K562 treated with DMSO at 1 percent for 48 hours (cell line): ENCODE data around the gene OCEL1. TPM values are rescaled to one million over a fixed set of nuclear protein-coding genes. Genes with fewer than 3 reads are reported as not detected.

Source experiments
- total RNA-seq: library from RNA; unstranded; fragments of 300-600 nt; gene quantifications from 2 replicates; pipeline ENCODE4 v1.2.3, GENCODE V29; 2022; ENCODE audit warnings: low replicate concordance; ENCODE audit errors: extremely low read depth

The OCEL1 gene
- not detected in 2 replicates for total RNA-seq

GRCh38 chr19:17226002-17226933 lies at the start of gene OCEL1:
Gene OCEL1 (plus strand): TSS chr19:17226226. CDS start chr19:17226248, 22 bp downstream.

DNA sequence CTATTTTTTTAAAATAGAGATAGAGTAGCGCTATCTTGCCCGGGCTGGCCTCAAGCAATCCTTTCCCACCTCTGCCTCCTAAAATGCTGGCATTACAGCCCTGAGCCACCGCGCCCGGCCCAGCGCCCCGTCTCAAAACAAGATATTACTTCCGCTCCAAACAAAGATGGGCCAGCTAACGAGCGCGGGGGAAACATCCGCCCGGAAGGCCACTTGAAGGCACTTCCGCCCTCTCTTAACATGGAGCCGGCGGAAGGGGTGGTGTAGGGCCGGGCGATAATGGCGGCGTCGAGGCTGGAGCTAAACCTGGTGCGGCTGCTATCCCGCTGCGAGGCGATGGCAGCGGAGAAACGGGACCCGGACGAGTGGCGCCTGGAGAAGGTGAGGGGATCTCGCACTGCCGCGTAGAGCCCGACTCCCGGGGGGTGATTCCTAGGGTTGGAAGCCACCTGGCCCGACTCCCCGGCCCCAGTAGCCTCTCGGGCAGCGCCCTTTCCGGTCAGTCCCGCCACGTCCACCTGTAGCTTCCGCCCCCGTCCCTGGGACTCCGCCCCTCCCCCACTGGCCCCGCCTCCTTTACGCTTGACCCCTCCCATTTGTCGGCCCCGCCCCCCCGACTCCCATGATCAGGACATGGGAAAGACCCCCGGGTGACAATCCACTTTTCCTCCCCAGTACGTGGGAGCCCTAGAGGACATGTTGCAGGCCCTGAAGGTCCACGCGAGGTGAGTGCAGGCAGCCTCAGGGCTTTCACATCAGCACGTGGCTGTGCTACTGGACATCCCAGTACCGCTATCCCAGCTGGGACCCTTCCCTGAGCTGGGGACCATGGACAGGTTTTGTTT lies 10.7 kb upstream of the OCEL1 start, which contains the start of gene USE1:
TSS of gene USE1 (plus strand) at position 231 of the 845 bp plus-strand sequence. CDS start at position 280, 49 bp downstream.

DNA sequence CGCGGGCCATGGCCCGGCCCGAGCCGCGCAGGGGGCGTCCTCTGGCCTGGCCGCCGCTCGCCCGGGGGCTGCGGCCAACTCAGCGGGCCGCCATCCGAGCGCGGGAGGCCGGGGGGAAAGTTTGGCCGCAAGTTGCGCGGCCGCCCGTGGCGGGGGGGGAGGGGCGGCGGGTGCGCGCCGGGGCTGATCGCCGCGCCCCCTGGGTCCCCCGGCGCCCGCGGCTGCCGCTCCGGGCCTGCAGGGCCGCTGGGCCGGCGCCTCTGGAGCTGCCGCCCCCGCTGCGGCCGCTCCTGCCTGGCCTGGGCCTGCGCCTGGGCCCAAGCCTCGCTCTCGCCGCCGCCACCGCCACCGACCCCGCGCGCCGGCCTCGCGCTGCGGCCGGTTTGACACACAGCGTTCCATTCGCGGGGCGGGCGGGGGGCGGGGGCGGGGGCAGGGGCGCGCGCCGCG lies 19.5 kb downstream of the OCEL1 start, which contains the start of gene NR2F6:
TSS of gene NR2F6 (minus strand) at position 385 of the 450 bp plus-strand sequence. CDS start 699 bp downstream, outside the sequence.

GRCh38 chr19:17264641-17264979 lies 38.6 kb downstream of the OCEL1 start, which contains the start of gene USHBP1:
Gene USHBP1 (minus strand): TSS chr19:17264745. CDS start chr19:17264299, 446 bp downstream.

DNA sequence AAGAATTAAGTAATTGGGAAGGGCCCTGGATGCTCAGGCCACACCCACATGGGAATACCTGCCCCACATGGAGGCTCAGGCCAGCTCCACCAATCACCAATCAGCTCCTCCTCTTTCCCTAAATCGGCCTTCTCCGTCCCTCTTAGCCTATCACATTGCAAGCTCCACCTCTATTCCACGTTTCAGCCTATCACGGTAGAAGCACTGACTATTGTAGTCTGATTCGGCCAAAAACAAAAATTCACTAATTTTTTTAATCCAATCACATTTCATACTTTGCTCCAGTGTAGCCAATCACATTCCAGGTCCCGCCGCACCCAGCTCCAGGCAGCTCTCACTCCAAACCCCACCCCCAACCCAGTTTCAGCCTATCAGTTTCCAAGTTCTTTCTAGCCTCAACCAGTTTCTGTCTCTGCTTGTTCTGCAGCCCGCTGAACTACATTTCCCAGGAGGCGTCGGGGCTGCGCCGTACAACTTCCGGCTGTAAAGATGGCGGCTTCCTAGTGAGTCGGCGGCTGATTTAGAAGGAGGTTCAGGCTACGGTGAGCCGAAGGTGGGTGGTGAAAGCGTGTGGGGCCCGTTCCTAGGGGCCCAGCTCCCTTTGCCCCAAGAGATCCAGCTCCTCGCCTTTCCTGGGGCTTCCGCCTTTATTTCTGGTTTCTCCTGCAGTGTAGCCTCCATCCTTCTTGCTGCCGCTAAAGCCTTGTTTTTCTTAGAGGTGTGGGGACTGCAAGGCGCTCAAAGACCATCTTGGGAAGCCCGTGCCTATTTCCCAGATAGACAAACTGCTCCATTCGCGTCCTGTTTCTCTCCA lies 41.2 kb downstream of the OCEL1 start, which contains the start of gene BABAM1:
TSS of gene BABAM1 (plus strand) at position 469 of the 814 bp plus-strand sequence. CDS start 1,364 bp downstream, outside the sequence.

Other genes with a start within 250 kb of the OCEL1 start
- gene CPAMD8, start 199.4 kb upstream of the OCEL1 start, total RNA-seq: not detected in 2 replicates
- gene HAUS8, start 150.8 kb upstream of the OCEL1 start, total RNA-seq: not detected in 2 replicates
- 416 TPM in 1 of 2 replicates, not detected in the other for gene MYO9B, start 150.4 kb upstream of the OCEL1 start, total RNA-seq
- not detected in 2 replicates for gene USE1, start 10.9 kb upstream of the OCEL1 start, total RNA-seq
- 322 TPM in 1 of 2 replicates, not detected in the other for gene NR2F6, start 19.7 kb downstream of the OCEL1 start, total RNA-seq
- gene USHBP1, start 38.5 kb downstream of the OCEL1 start, total RNA-seq: not detected in 2 replicates
- not detected in 2 replicates for gene BABAM1, start 41.2 kb downstream of the OCEL1 start, total RNA-seq
- not detected in 2 replicates for gene ANKLE1, start 55.7 kb downstream of the OCEL1 start, total RNA-seq
- not detected in 2 replicates for gene ABHD8, start 77.2 kb downstream of the OCEL1 start, total RNA-seq
- gene MRPL34, start 79.6 kb downstream of the OCEL1 start, total RNA-seq: not detected in 2 replicates
- 453 TPM in 1 of 2 replicates, not detected in the other for gene DDA1, start 83.3 kb downstream of the OCEL1 start, total RNA-seq
- not detected in 2 replicates for gene ANO8, start 108.6 kb downstream of the OCEL1 start, total RNA-seq
- not detected in 2 replicates for gene GTPBP3, start 111.3 kb downstream of the OCEL1 start, total RNA-seq
- gene PLVAP, start 151.1 kb downstream of the OCEL1 start, total RNA-seq: not detected in 2 replicates
- not detected in 2 replicates for gene CCDC194, start 168.0 kb downstream of the OCEL1 start, total RNA-seq
- 2,778 TPM in 1 of 2 replicates, not detected in the other for gene BST2, start 179.4 kb downstream of the OCEL1 start, total RNA-seq
- gene MVB12A, start 193.8 kb downstream of the OCEL1 start, total RNA-seq: not detected in 2 replicates
- not detected in 2 replicates for gene TMEM221, start 222.4 kb downstream of the OCEL1 start, total RNA-seq
- not detected in 2 replicates for gene NXNL1, start 234.7 kb downstream of the OCEL1 start, total RNA-seq
- gene SLC27A1, start 244.3 kb downstream of the OCEL1 start, total RNA-seq: not detected in 2 replicates